NCI-H524 treated with DMSO at 0.1 percent for 48 hours (cell line): ENCODE data around the gene SOCS3.

Experiments
- DNase-seq: peaks from one replicate; lab custom pipeline; 2025; lab: John Stamatoyannopoulos, UW

The SOCS3 gene

GRCh38 chr17:78390241-78391050, 30.6 kb upstream of the SOCS3 start:
- DNase-seq: peak; percentile 97

GRCh38 chr17:78387977-78388941, 28.4 kb upstream of the SOCS3 start:
- no peak for DNase-seq

- no peak for DNase-seq
Measured at GRCh38 chr17:78384479-78385175, 24.8 kb upstream of the SOCS3 start.

- DNase-seq: no peak
Measured at GRCh38 chr17:78383725-78384471, 24.0 kb upstream of the SOCS3 start.

GRCh38 chr17:78381601-78382232, 21.8 kb upstream of the SOCS3 start:
- no peak for DNase-seq

GRCh38 chr17:78380370-78380769, 20.5 kb upstream of the SOCS3 start:
- no peak for DNase-seq

- no peak for DNase-seq
Measured at GRCh38 chr17:78379131-78379491, 19.2 kb upstream of the SOCS3 start.

GRCh38 chr17:78378225-78379130, 18.6 kb upstream of the SOCS3 start, which contains the start of gene PGS1:
PGS1 (plus strand) TSS chr17:78378649; CDS start chr17:78378666, 17 bp downstream.
- peak; percentile 8 for DNase-seq

- no peak for DNase-seq
Measured at GRCh38 chr17:78377858-78378224, 18.0 kb upstream of the SOCS3 start.

GRCh38 chr17:78376161-78376560, 16.3 kb upstream of the SOCS3 start:
- DNase-seq: no peak

- DNase-seq: no peak
Measured at GRCh38 chr17:78375401-78376151, 15.7 kb upstream of the SOCS3 start.

- DNase-seq: no peak
Measured at GRCh38 chr17:78374631-78375274, 14.9 kb upstream of the SOCS3 start.

GRCh38 chr17:78374189-78374588, 14.3 kb upstream of the SOCS3 start:
- no peak for DNase-seq

- no peak for DNase-seq
Measured at GRCh38 chr17:78372841-78373240, 13.0 kb upstream of the SOCS3 start.

- DNase-seq: no peak
Measured at GRCh38 chr17:78371056-78371455, 11.2 kb upstream of the SOCS3 start.

GRCh38 chr17:78369791-78370381, 10.0 kb upstream of the SOCS3 start:
- no peak for DNase-seq

GRCh38 chr17:78368854-78369495, 9.1 kb upstream of the SOCS3 start:
- no peak for DNase-seq

GRCh38 chr17:78368348-78368747, 8.5 kb upstream of the SOCS3 start:
- no peak for DNase-seq
